Activated CD4-positive, CD25-positive, alpha-beta regulatory T cell (primary cell): ENCODE measurements around the gene SIK2.
"Not testable (repeated sequence)": the region's sequence is repeated elsewhere in the genome, so short reads cannot be mapped to it uniquely, and the experiment has no call there.

Experiments used
- DNase-seq, 4 experiments: peaks; one replicate each; lab custom pipeline; 2025; lab: John Stamatoyannopoulos, UW

SIK2 gene

DNA sequence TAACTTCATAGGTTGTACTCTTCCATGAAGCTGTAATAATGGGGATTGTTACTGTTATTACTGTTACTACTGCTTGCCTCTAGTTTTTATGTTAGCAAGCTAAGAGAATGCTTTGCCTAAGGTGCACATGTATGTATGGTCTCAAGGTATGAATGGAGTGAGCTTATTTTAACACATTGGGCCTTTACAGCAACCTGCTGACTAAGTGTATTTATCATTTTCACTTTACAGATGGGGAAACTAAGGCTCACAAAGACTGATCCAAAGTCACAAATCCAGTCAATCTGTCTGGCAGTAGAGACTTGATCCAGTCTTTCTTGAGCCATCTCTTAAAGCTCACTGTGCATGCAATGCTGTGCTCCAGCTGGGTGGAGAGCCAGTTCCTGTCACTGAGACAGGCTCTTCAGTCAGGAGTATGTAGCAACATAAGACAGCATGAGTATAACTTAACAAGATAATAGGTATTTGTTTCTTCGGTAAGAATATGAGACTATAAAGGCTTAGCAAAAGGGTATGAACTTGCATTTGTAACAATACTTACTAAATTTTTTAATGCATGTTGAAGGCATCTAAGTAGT lies 97.4 kb downstream of the SIK2 start:
- DNase-seq, result no peak

DNA sequence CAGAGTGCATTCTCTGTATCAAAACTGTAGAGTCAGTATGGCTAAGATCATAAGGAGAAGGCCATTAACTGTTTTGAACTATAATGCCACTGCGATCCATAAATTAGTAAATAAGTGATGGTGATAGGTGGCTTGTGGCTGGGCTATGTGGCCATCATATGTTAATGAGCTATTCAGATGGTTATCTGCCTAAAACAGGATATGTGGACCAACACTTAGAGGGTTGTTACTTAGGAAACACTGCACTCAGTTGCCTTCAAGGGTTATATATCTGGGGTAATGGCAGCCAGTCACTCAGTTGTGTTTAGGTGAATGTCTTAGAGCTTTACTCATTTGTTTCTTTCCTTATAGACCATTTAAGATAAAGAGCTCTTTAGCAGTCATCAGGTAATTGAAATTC lies 97.9 kb downstream of the SIK2 start:
- no peak for DNase-seq

DNA sequence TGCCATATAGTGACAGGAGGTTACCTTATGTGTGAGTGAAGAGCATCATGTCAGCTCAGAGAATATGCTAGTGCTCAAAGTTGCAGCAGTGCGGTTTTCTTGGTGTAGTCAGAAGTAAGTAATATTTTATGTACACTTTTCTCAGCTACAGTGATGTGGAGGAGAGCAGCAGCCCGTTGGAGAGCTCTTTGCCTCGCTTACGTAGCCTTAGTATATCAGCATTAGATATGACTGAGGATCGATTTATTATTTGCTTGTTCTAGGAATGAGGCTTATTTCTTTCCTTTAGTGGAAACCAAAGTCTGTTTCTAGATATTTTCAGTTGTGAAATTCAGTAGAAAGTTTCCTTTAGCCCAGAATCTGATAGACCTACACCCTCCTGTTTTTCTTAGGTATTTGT lies 100.4 kb downstream of the SIK2 start:
- DNase-seq, result no peak

DNA sequence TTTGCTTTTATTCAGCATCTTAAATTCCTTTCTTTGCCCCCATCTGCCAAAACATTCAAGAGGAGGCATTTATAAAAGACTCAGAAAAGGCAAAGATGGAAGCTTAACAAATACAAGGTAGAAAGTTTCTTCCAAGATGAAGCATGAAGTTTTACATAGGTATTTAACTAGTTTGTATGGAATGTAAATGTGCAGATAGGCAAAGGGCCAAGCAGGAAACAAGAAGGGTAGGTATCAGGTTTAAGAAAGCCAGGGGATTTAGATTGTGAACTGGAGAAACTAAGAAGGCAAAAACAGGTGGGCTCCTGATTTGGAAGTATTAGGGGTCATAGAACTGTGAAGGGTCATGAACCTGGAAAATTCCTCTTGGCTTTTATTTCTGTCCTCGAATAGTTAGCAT lies 101.3 kb downstream of the SIK2 start:
- no peak for DNase-seq

- DNase-seq, result no peak
Measured at GRCh38 chr11:111707039-111707690, 104.9 kb downstream of the SIK2 start.

- DNase-seq, result no peak
Measured at GRCh38 chr11:111707691-111708067, 105.4 kb downstream of the SIK2 start.

DNA sequence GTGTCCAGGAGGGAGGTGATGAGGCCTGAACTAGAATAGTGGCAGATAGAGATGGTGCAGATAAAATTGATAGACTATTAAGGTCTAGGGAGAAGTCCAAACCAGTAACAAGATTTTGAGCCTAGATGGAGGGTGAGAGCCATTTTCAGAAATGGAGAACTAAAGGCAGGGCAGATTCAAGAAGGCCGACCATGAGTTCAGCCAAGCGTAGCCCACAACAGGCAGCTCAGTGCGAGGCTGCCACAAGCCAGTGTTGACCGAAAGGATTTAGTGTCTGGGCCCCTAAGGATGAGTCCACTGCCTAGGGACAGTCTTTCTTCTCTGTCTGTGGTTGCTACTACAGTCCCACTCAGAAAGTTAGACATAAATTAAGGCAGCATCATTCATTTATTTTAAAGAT lies 112.3 kb downstream of the SIK2 start:
- no peak for DNase-seq

GRCh38 chr11:111715142-111715816 lies 113.0 kb downstream of the SIK2 start:
- no peak for DNase-seq

- DNase-seq, result not testable (repeated sequence)
Measured at GRCh38 chr11:111717660-111718059, 115.4 kb downstream of the SIK2 start.

- no peak for DNase-seq
Measured at GRCh38 chr11:111718436-111718835, 116.2 kb downstream of the SIK2 start.

DNA sequence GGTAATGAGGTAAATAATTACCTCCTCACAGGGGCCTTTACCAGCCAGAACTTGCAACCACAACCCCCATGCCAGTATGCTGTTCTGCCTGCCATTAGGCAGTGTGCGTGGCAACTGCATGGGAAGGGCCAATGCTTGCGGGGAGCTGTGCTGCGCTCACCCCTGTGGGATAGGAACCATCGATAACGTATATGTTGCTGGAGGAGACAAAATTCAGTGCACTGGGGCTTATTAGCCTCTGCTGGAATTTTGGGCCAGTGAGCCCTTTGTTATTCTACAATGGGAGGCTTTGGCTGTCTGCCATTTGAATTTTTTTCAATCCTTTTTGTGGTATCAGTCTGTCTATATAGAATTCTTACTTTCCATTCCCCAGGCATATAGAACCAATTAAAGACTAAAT lies 116.6 kb downstream of the SIK2 start:
- no peak for DNase-seq

- no peak for DNase-seq
Measured at GRCh38 chr11:111719379-111719778, 117.1 kb downstream of the SIK2 start.

GRCh38 chr11:111720801-111721494 lies 118.7 kb downstream of the SIK2 start:
- DNase-seq, result no peak

- DNase-seq, result no peak
Measured at GRCh38 chr11:111722501-111722900, 120.3 kb downstream of the SIK2 start.

DNA sequence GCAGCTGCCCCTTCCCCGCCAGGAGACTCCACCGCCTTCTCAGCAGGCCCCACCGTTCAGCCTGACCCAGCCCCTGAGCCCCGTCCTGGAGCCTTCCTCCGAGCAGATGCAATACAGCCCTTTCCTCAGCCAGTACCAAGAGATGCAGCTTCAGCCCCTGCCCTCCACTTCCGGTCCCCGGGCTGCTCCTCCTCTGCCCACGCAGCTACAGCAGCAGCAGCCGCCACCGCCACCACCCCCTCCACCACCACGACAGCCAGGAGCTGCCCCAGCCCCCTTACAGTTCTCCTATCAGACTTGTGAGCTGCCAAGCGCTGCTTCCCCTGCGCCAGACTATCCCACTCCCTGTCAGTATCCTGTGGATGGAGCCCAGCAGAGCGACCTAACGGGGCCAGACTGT lies 121.3 kb downstream of the SIK2 start:
- no peak for DNase-seq

- DNase-seq, result no peak
Measured at GRCh38 chr11:111724615-111725129, 122.4 kb downstream of the SIK2 start.

DNA sequence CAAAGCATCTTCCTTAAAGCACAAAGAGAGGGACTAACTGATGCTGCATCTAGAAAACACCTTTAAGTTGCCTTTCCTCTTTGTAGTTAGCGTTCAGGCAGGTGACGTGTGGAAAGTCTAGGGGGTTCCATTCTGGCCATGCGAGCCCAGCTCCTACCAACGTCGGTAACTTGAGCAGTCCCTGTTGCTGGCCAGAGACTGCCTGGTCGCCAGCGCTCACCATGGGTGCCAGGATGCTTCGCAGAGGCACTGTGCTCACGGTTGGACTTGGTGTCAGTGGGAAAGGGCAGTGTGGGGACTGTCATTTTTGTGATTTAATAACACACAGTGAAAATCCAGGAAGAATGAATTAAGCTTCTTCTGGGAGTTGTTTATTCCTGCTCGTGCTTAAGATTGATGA lies 123.4 kb downstream of the SIK2 start:
- no peak for DNase-seq

DNA sequence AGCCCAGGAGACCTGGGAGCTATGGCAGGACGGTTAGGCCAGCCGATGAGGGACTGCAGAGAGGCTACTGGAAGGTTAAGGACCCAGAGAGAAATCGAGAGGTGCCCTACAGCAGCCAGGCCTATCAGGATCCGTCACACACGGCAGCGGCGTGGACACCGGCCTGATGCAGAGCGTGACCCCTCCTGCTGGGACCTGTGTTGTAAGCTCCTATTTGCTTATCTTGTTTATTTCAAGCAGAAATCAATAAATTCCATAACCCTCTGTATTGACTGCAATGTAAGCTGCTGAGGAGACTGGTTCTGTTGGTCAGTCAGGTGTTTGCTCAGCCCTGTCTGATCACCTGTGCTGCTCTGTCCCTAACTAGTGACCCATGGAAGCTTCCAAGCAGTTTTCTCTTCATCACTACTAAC lies 124.1 kb downstream of the SIK2 start:
- DNase-seq, result no peak

DNA sequence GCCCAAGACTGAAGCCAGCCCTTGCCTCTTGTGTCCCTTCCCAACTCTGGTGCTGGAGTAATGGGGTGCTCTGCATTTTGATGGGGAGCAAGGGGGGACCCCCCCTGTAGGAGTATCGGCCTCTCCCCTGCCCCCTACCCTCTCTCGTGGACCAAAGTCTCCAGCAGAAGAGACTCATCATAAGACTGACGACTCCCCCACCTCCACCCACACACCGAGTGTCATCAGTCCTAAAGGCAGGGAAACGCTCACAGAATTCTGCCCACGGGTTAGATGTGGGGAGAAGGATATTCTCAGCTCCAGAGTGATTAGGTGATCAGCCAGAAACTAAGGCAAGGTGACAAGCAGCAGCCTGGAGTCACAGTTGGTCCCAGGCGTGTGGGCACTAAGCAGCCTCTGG lies 125.2 kb downstream of the SIK2 start:
- no peak for DNase-seq

DNA sequence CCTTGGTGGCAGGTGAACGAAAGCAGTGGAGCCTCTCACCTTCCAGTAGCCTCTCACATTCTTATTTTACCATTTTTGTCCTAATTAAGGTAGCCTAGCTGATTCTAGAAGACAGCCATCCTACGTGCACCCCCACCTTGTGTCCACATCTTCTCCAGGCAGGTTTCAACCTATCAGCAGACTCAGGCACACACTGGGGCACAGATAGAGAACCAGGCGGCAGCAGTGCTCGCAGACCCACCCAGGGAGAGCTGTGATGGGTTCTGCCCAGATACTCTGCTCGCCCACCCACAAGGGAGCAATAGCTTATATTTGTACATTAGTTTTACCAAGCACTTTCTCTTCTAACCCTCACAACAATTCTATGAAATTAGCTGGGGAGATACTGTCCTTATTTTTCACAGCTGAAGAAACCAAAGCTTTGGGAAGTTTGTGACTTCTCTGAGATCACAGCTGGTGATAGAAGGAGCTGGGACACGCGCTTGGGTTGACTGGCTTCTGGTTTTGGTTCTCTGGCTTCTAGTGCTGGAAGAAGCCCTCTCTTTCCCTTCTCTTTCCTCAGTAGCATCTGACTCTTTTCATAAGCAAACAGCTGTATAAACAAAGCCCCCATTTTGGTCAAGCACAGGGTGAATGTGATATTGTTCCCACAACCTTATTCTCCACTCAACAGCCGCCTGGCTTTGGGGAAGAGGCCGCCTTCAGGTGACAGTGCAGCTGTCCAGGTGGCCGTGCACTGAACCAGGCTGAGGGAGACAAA lies 127.0 kb downstream of the SIK2 start:
- DNase-seq, result no peak

- no peak for DNase-seq
Measured at GRCh38 chr11:111729831-111730311, 127.6 kb downstream of the SIK2 start.
